ENCODE results near the gene CFAP46.

The CFAP46 gene

DNA sequence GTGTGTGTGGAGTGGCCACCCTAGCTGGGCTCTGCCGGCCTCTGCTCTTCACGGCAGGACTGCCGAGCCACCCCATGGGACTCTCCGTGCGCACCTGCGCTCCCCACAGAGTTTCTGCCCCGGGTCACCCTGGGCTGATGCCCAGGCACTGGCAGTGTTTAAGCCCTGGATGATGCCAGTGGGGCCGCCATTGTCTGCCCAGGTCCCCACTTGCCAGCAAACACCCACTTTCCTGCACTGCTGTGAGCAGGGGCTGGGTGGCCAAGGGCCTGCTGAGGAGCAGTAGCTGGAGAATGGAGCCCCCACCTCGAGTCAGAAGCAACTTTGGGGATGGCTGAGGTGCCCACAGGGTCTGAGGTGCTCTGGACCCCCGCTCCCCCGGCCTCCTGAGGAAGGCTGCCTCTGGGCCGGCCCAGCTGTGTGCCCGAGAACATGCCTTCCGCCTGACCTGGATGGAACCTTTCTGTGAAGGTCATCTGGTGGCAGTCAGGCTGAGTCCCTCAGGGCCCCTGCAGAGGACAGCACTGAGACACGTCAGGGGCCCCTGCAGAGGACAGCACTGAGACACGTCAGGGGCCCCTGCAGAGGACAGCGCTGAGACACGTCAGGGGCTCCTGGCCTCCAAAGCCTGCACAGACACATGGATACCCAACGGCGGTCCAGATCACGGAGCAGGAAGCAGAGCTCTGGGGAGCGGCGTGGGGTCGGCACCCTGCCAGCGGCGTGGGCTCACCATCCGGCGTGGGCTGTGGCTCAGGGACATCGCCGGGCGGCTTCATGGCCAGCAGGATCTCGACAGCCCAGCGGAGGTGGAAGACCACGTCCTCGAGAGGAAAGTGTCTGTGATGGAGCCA is 62.0 kb downstream of the CFAP46 start:
- H4K20me1 ChIP-seq (ENCODE audit: low read depth, low read length) = no peaks in the 10 kb centered on the region
- no peak overlapping the region for H2AFZ ChIP-seq (ENCODE audit: low read depth, low read length, severe bottlenecking)
- H3K9ac ChIP-seq (ENCODE audit: low read length) = no peak overlapping the region
- no peak overlapping the region for H3K4me3 ChIP-seq (ENCODE audit: insufficient read depth, low read length, poor library complexity, severe bottlenecking)
- no peaks in the 10 kb centered on the region for H3K27me3 ChIP-seq (ENCODE audit: low read length)
- H3K9me3 ChIP-seq (ENCODE audit: insufficient read depth, low read length) = no peaks in the 10 kb centered on the region
- no peaks in the 10 kb centered on the region for H3K79me2 ChIP-seq (ENCODE audit: insufficient read depth, low read length)
- TF ChIP-seq CTCF (IDR thresholded peaks at IDR 0.05; ENCODE audit: insufficient read depth, low read length, poor library complexity, severe bottlenecking) = no peak
- no peak for TF ChIP-seq EZH2phosphoT487 (conservative IDR thresholded peaks at IDR 0.05; ENCODE audit: low read length)
- no peak overlapping the region for H3K4me2 ChIP-seq (ENCODE audit: low read depth, low read length, poor library complexity, severe bottlenecking)
- no peak overlapping the region for H3K27ac ChIP-seq (ENCODE audit: low read depth, low read length)
- no peaks in the 10 kb centered on the region for H3K36me3 ChIP-seq (ENCODE audit: low read length)
- no peaks in the 10 kb centered on the region for H3F3A ChIP-seq (ENCODE audit: insufficient read depth)
- no peaks in the 10 kb centered on the region for H3K9me2 ChIP-seq (replicated peaks; ENCODE audit: insufficient read depth, low read length)

GRCh38 chr10:132879408-132880127 is 62.8 kb downstream of the CFAP46 start:
- Histone ChIP-seq H3K4me3 (ENCODE audit: insufficient read depth, low read length, poor library complexity, severe bottlenecking) (no peak overlapping the region), H3K79me2 (ENCODE audit: insufficient read depth, low read length) (no peaks in the 10 kb centered on the region), H3F3A (ENCODE audit: insufficient read depth) (no peaks in the 10 kb centered on the region), H3K27me3 (ENCODE audit: low read length) (no peaks in the 10 kb centered on the region), H3K9me2 (replicated peaks; ENCODE audit: insufficient read depth, low read length) (no peaks in the 10 kb centered on the region), H3K9me3 (ENCODE audit: insufficient read depth, low read length) (no peaks in the 10 kb centered on the region), H3K36me3 (ENCODE audit: low read length) (no peaks in the 10 kb centered on the region), H4K20me1 (ENCODE audit: low read depth, low read length) (no peaks in the 10 kb centered on the region), H3K4me2 (ENCODE audit: low read depth, low read length, poor library complexity, severe bottlenecking) (no peak overlapping the region), H2AFZ (ENCODE audit: low read depth, low read length, severe bottlenecking) (no peak overlapping the region), H3K27ac (ENCODE audit: low read depth, low read length) (no peak overlapping the region), H3K9ac (ENCODE audit: low read length) (no peak overlapping the region)
- TF ChIP-seq CTCF (IDR thresholded peaks at IDR 0.05; ENCODE audit: insufficient read depth, low read length, poor library complexity, severe bottlenecking) (no peak), EZH2phosphoT487 (conservative IDR thresholded peaks at IDR 0.05; ENCODE audit: low read length) (no peak)

DNA sequence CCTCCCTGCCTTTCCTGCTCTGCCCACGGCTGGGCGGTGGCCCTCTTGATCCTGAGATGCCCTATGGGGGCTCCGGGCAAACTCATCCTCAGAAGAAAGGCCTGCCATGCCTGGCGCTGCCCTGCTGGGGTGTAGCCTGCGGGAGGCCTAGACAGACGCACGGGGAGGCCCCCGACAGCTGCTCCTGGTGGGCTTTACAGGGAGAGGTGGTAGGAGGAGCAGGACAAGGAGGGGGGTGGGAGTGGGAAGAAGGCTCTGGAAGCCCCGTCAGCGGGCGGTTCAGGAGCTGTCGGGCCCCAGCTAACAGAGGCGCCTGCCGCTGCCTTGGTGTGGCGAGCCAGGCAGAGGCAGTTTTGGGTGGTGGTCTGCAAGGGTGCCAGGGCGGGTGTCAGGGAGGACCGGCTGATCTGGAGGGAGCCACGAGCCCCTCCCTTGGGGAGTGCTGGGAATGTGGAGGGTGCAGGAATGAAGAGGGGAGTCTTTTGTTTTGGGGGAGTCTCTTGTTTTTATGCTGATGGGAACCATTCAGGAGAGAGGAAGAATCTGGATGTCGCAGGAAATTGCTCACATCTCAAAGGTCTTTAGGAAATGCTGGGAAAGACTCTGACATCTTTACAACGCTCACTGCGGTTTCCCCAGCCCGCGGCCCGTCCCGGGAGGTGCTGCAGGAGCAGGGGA is 63.5 kb downstream of the CFAP46 start:
- Histone ChIP-seq H3F3A (ENCODE audit: insufficient read depth) (no peaks in the 10 kb centered on the region), H3K4me3 (ENCODE audit: insufficient read depth, low read length, poor library complexity, severe bottlenecking) (no peak overlapping the region), H3K27ac (ENCODE audit: low read depth, low read length) (no peak overlapping the region), H4K20me1 (ENCODE audit: low read depth, low read length) (no peaks in the 10 kb centered on the region), H2AFZ (ENCODE audit: low read depth, low read length, severe bottlenecking) (no peak overlapping the region), H3K9ac (ENCODE audit: low read length) (no peak overlapping the region), H3K36me3 (ENCODE audit: low read length) (no peaks in the 10 kb centered on the region), H3K79me2 (ENCODE audit: insufficient read depth, low read length) (no peaks in the 10 kb centered on the region), H3K9me3 (ENCODE audit: insufficient read depth, low read length) (no peaks in the 10 kb centered on the region), H3K9me2 (replicated peaks; ENCODE audit: insufficient read depth, low read length) (no peaks in the 10 kb centered on the region), H3K4me2 (ENCODE audit: low read depth, low read length, poor library complexity, severe bottlenecking) (no peak overlapping the region), H3K27me3 (ENCODE audit: low read length) (no peaks in the 10 kb centered on the region)
- TF ChIP-seq EZH2phosphoT487 (conservative IDR thresholded peaks at IDR 0.05; ENCODE audit: low read length) (no peak), CTCF (IDR thresholded peaks at IDR 0.05; ENCODE audit: insufficient read depth, low read length, poor library complexity, severe bottlenecking) (no peak)

Measured in SU-DHL-6 (cell line).